GM23338 (cell line): ENCODE data around the gene CAPN14. TPM values are rescaled to one million over a fixed set of nuclear protein-coding genes. Genes with fewer than 3 reads are reported as not detected.

Source experiments
- ATAC-seq: fragments of 200-7000 bp; cut with Tn5 transposase; 3 replicates; pipeline ENCODE4 v1.9.1; 2020
- DNase-seq: peaks from one replicate; pipeline ENCODE4 v3.0.0-alpha.2; 2015; ENCODE audit warnings: low spot score
- H2AFZ ChIP-seq: fragments of 200-600 bp; sonication (generic); 2 replicates; pipeline ENCODE4 v1.8.0; 2016; ENCODE audit warnings: antibody characterized with exemption, mild to moderate bottlenecking, moderate library complexity
- H3F3A ChIP-seq: fragments of 200-600 bp; sonication (generic); replicated peaks from 2 replicates; pipeline ENCODE4 v1.8.0; 2017; ENCODE audit warnings: antibody characterized with exemption, mixed run types, low read depth
- H3K27ac ChIP-seq: fragments of 200-600 bp; sonication (generic); 2 replicates; pipeline ENCODE4 v1.6.1; 2016; ENCODE audit warnings: low read depth
- H3K27me3 ChIP-seq: fragments of 200-600 bp; sonication (generic); 2 replicates; pipeline ENCODE4 v1.8.0; 2016; ENCODE audit warnings: mild to moderate bottlenecking, mixed run types, moderate library complexity; ENCODE audit not compliant: insufficient read depth
- H3K36me3 ChIP-seq: fragments of 200-600 bp; sonication (generic); 2 replicates; pipeline ENCODE4 v1.8.0; 2016; ENCODE audit warnings: mild to moderate bottlenecking; ENCODE audit not compliant: insufficient read depth
- H3K4me1 ChIP-seq: fragments of 200-600 bp; sonication (generic); 2 replicates; pipeline ENCODE4 v1.8.0; 2016; ENCODE audit warnings: mild to moderate bottlenecking, moderate library complexity; ENCODE audit not compliant: insufficient read depth
- H3K4me2 ChIP-seq: fragments of 200-600 bp; sonication (generic); 2 replicates; pipeline ENCODE4 v1.7.1; 2017; ENCODE audit warnings: mixed run types
- H3K4me3 ChIP-seq: fragments of 200-600 bp; sonication (generic); 2 replicates; pipeline ENCODE4 v1.6.1; 2016; ENCODE audit warnings: mixed run types
- H3K79me2 ChIP-seq: fragments of 200-600 bp; sonication (generic); replicated peaks from 2 replicates; pipeline ENCODE4 v1.8.0; 2017; ENCODE audit warnings: mild to moderate bottlenecking; ENCODE audit not compliant: insufficient read depth
- H3K9me2 ChIP-seq: fragments of 200-600 bp; sonication (generic); 2 replicates; pipeline ENCODE4 v1.8.0; 2017; ENCODE audit not compliant: insufficient read depth
- H4K20me1 ChIP-seq: fragments of 200-600 bp; sonication (generic); replicated peaks from 2 replicates; pipeline ENCODE4 v1.8.0; 2017; ENCODE audit warnings: mild to moderate bottlenecking; ENCODE audit not compliant: insufficient read depth
- H3K27ac Mint-ChIP-seq: 2 replicates; pipeline ENCODE4 v1.8.0; 2020; ENCODE audit warnings: inconsistent platforms, mild to moderate bottlenecking, moderate library complexity, mixed read lengths
- H3K27me3 Mint-ChIP-seq: 3 replicates; pipeline ENCODE4 v1.8.0; 2022; ENCODE audit warnings: low read depth, mild to moderate bottlenecking, moderate library complexity, mixed read lengths, inconsistent platforms; ENCODE audit not compliant: insufficient read depth, poor library complexity
- H3K36me3 Mint-ChIP-seq: 3 replicates; pipeline ENCODE4 v1.8.0; 2021; ENCODE audit warnings: low read depth, mild to moderate bottlenecking, inconsistent platforms, moderate library complexity, mixed read lengths
- H3K4me1 Mint-ChIP-seq: 3 replicates; pipeline ENCODE4 v1.8.0; 2020; ENCODE audit warnings: mild to moderate bottlenecking, inconsistent platforms, mixed read lengths
- H3K4me3 Mint-ChIP-seq: 3 replicates; pipeline ENCODE4 v1.8.0; 2021; ENCODE audit warnings: moderate library complexity, mild to moderate bottlenecking, inconsistent platforms, mixed read lengths
- H3K9me3 Mint-ChIP-seq: 3 replicates; pipeline ENCODE4 v1.8.0; 2020; ENCODE audit warnings: moderate library complexity, mild to moderate bottlenecking, inconsistent platforms, mixed read lengths
- CREB1 ChIP-seq: fragments of 250-450 bp; sonication (Bioruptor Pico); IDR thresholded peaks from 2 replicates; pipeline ENCODE4 v1.5.0; 2020; ENCODE audit warnings: low read depth, mild to moderate bottlenecking, moderate library complexity
- EZH2phosphoT487 ChIP-seq: fragments of 200-600 bp; sonication (generic); IDR thresholded peaks from one replicate; pipeline ENCODE4 v1.8.1; 2018; ENCODE audit warnings: antibody characterized with exemption; ENCODE audit not compliant: unreplicated experiment
- JUNB ChIP-seq: IDR thresholded peaks from one replicate; pipeline ENCODE4 v1.6.1; 2016; ENCODE audit warnings: antibody characterized with exemption; ENCODE audit not compliant: unreplicated experiment
- NANOG ChIP-seq: IDR thresholded peaks from 2 replicates; pipeline ENCODE4 v1.6.1; 2016; ENCODE audit warnings: antibody characterized with exemption, borderline replicate concordance
- POLR2AphosphoS5 ChIP-seq: IDR thresholded peaks from 2 replicates; pipeline ENCODE4 v1.6.1; 2016; ENCODE audit warnings: antibody characterized with exemption, low read depth
- STAT1 ChIP-seq: IDR thresholded peaks from one replicate; pipeline ENCODE4 v1.6.1; 2016; ENCODE audit warnings: antibody characterized with exemption; ENCODE audit not compliant: unreplicated experiment
- ZNF114 ChIP-seq: fragments of 250-450 bp; sonication (Bioruptor Pico); IDR thresholded peaks from 2 replicates; pipeline ENCODE4 v1.5.0; 2020; ENCODE audit warnings: mild to moderate bottlenecking, moderate library complexity
- ZNF331 ChIP-seq: fragments of 250-450 bp; sonication (Bioruptor Pico); IDR thresholded peaks from 2 replicates; pipeline ENCODE4 v1.5.0; 2020; ENCODE audit warnings: low read depth, mild to moderate bottlenecking, moderate library complexity
- polyA plus RNA-seq: library from polyadenylated mRNA; unstranded; fragments of >200 nt; fragmentation: Nextera tagmentation; extraction: Ambion mirVana; gene quantifications from 2 replicates; pipeline ENCODE4 v1.2.1, GENCODE V29; 2016
- total RNA-seq: library from RNA; depleted of rRNA; stranded (reverse); fragments of >200 nt; shearing (Covaris generic); gene quantifications from 2 replicates; pipeline ENCODE4 v1.2.3, GENCODE V29; 2014
- TF ChIP-seq, protein P1 (sequence below), 2 experiments: fragments of 200-600 bp in 1 of 2; sonication (generic) in 1 of 2; conservative IDR thresholded peaks; 2 replicates each; pipeline versions ENCODE4 v1.5.1 to v1.6.1; 2016 to 2017; ENCODE audit warnings: antibody characterized with exemption in 2 of 2, low read depth in 2 of 2, mild to moderate bottlenecking in 2 of 2, moderate library complexity in 1 of 2
- TF ChIP-seq, protein P2 (sequence below): fragments of 250-450 bp; sonication (Bioruptor Pico); IDR thresholded peaks from 2 replicates; pipeline ENCODE4 v1.5.0; 2020; ENCODE audit warnings: mild to moderate bottlenecking, moderate library complexity
- TF ChIP-seq, protein P3 (sequence below): IDR thresholded peaks from 2 replicates; pipeline ENCODE4 v1.6.1; 2016; ENCODE audit warnings: antibody characterized with exemption

The CAPN14 gene
- total and polyA plus RNA-seq, 2 experiments from 2014 or later: 0.15 TPM; not detected in 1

DNA sequence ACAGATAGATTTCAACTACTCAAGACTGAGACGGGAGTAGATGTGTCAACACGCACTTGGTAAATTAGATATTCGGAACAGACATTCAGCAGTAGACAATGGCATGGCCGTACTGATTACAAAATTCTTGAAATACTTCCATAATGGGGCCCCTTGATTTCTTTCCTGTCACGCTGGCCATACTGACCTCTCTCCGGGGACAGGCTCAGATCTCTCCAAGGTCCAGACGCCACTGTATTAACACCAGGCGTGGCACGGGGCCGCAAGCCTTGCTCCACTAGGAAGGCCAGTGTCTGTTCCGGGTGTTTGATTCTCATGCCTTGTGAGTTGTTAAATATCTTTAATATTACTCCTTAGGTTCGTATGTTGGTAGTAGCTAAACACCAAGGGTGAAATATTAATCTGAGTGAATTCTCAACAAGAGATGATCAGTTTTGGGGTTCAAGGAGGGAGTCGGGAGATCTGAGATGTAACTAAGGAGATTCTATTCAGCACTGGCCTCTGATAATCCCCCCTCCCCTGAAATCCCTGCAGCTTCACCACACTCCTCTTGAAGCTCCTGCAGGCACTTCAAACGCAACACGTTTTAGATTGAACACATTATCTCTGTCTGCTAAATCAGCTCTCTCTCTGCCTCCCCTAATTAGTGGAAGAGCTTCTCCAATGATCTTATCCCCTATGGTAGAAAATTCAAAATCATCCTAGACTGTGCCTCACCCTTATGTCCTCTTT is 14.4 kb upstream of the CAPN14 start:
- no peak overlapping the region for H3K4me3 ChIP-seq
- H3K4me3 Mint-ChIP-seq: no peak overlapping the region
- no peak for ATAC-seq
- DNase-seq: no peak
- H2AFZ ChIP-seq: no peak overlapping the region; the same call in 1 of the 2 replicates
- H3K4me2 ChIP-seq: no peak overlapping the region
- H3K27ac ChIP-seq: no peak overlapping the region
- TF ChIP-seq EZH2phosphoT487 (no peak), POLR2AphosphoS5 (no peak), ZNF114 (CRISPR knock-in tag) (no peak), STAT1 (no peak), NANOG (no peak), JUNB (no peak), ZNF331 (CRISPR knock-in tag) (no peak)
- TF ChIP-seq, protein P1, sequence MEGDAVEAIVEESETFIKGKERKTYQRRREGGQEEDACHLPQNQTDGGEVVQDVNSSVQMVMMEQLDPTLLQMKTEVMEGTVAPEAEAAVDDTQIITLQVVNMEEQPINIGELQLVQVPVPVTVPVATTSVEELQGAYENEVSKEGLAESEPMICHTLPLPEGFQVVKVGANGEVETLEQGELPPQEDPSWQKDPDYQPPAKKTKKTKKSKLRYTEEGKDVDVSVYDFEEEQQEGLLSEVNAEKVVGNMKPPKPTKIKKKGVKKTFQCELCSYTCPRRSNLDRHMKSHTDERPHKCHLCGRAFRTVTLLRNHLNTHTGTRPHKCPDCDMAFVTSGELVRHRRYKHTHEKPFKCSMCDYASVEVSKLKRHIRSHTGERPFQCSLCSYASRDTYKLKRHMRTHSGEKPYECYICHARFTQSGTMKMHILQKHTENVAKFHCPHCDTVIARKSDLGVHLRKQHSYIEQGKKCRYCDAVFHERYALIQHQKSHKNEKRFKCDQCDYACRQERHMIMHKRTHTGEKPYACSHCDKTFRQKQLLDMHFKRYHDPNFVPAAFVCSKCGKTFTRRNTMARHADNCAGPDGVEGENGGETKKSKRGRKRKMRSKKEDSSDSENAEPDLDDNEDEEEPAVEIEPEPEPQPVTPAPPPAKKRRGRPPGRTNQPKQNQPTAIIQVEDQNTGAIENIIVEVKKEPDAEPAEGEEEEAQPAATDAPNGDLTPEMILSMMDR (conservative IDR thresholded peaks at IDR 0.05; ENCODE audit: low read depth in 2 of 2): no peak
- no peaks in the 10 kb centered on the region for H3K9me2 ChIP-seq
- no peak overlapping the region for H3K27ac Mint-ChIP-seq
- no peaks in the 10 kb centered on the region for H3K9me3 Mint-ChIP-seq
- H4K20me1 ChIP-seq: no peaks in the 10 kb centered on the region; the same call in 1 of the 2 replicates
- H3K4me1 ChIP-seq: peaks cover 16% of the 10 kb centered on the region
- no peaks in the 10 kb centered on the region for H3F3A ChIP-seq
- peaks cover 10% of the 10 kb centered on the region for H3K27me3 Mint-ChIP-seq
- H3K36me3 ChIP-seq: no peaks in the 10 kb centered on the region; the same call in 1 of the 2 replicates
- H3K4me1 Mint-ChIP-seq: peaks cover 22% of the 10 kb centered on the region
- H3K27me3 ChIP-seq: peaks cover 10% of the 10 kb centered on the region
- H3K36me3 Mint-ChIP-seq: no peaks in the 10 kb centered on the region
- no peaks in the 10 kb centered on the region for H3K79me2 ChIP-seq

DNA sequence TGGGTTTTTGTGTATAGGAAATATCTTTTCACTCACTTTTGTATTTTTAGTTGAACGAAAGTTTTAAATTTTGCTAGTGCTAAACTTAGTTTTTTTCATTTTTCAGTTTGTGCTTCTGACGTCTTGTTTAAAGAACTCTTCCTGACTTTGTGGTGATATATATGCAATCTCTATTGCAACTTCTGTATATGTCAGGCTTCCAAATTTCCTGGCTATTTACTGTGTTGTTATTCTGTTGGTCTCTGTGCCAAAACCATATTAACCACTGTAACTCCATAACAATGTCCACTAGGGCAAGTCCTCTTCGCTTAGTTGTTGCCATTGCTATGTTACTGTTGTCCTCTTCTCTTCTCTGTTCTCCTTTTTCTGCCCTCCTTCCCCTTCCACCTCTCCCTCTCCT is 13.4 kb upstream of the CAPN14 start:
- Mint-ChIP-seq H3K4me1 (peaks cover 22% of the 10 kb centered on the region), H3K9me3 (no peaks in the 10 kb centered on the region), H3K27ac (no peak overlapping the region), H3K27me3 (peaks cover 10% of the 10 kb centered on the region), H3K36me3 (no peaks in the 10 kb centered on the region), H3K4me3 (no peak overlapping the region)
- Histone ChIP-seq H3F3A (no peaks in the 10 kb centered on the region), H3K9me2 (no peaks in the 10 kb centered on the region), H4K20me1 (no peaks in the 10 kb centered on the region), H3K4me2 (no peak overlapping the region), H3K4me1 (peaks cover 16% of the 10 kb centered on the region), H3K4me3 (no peak overlapping the region), H3K79me2 (no peaks in the 10 kb centered on the region), H3K27me3 (peaks cover 10% of the 10 kb centered on the region), H3K27ac (no peak overlapping the region), H2AFZ (no peak overlapping the region), H3K36me3 (no peaks in the 10 kb centered on the region; the same call in 1 of the 2 replicates)
- ATAC-seq (no peak), DNase-seq (no peak)
- TF ChIP-seq STAT1: no peak
- TF ChIP-seq, protein P2, sequence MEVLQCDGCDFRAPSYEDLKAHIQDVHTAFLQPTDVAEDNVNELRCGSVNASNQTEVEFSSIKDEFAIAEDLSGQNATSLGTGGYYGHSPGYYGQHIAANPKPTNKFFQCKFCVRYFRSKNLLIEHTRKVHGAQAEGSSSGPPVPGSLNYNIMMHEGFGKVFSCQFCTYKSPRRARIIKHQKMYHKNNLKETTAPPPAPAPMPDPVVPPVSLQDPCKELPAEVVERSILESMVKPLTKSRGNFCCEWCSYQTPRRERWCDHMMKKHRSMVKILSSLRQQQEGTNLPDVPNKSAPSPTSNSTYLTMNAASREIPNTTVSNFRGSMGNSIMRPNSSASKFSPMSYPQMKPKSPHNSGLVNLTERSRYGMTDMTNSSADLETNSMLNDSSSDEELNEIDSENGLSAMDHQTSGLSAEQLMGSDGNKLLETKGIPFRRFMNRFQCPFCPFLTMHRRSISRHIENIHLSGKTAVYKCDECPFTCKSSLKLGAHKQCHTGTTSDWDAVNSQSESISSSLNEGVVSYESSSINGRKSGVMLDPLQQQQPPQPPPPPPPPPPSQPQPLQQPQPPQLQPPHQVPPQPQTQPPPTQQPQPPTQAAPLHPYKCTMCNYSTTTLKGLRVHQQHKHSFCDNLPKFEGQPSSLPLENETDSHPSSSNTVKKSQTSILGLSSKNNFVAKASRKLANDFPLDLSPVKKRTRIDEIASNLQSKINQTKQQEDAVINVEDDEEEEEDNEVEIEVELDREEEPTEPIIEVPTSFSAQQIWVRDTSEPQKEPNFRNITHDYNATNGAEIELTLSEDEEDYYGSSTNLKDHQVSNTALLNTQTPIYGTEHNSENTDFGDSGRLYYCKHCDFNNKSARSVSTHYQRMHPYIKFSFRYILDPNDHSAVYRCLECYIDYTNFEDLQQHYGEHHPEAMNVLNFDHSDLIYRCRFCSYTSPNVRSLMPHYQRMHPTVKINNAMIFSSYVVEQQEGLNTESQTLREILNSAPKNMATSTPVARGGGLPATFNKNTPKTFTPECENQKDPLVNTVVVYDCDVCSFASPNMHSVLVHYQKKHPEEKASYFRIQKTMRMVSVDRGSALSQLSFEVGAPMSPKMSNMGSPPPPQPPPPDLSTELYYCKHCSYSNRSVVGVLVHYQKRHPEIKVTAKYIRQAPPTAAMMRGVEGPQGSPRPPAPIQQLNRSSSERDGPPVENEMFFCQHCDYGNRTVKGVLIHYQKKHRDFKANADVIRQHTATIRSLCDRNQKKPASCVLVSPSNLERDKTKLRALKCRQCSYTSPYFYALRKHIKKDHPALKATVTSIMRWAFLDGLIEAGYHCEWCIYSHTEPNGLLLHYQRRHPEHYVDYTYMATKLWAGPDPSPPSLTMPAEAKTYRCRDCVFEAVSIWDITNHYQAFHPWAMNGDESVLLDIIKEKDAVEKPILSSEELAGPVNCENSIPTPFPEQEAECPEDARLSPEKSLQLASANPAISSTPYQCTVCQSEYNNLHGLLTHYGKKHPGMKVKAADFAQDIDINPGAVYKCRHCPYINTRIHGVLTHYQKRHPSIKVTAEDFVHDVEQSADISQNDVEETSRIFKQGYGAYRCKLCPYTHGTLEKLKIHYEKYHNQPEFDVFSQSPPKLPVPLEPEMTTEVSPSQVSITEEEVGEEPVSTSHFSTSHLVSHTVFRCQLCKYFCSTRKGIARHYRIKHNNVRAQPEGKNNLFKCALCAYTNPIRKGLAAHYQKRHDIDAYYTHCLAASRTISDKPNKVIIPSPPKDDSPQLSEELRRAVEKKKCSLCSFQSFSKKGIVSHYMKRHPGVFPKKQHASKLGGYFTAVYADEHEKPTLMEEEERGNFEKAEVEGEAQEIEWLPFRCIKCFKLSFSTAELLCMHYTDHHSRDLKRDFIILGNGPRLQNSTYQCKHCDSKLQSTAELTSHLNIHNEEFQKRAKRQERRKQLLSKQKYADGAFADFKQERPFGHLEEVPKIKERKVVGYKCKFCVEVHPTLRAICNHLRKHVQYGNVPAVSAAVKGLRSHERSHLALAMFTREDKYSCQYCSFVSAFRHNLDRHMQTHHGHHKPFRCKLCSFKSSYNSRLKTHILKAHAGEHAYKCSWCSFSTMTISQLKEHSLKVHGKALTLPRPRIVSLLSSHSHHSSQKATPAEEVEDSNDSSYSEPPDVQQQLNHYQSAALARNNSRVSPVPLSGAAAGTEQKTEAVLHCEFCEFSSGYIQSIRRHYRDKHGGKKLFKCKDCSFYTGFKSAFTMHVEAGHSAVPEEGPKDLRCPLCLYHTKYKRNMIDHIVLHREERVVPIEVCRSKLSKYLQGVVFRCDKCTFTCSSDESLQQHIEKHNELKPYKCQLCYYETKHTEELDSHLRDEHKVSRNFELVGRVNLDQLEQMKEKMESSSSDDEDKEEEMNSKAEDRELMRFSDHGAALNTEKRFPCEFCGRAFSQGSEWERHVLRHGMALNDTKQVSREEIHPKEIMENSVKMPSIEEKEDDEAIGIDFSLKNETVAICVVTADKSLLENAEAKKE (CRISPR knock-in tag): no peak
- TF ChIP-seq CREB1: no peak
- TF ChIP-seq, protein P3, sequence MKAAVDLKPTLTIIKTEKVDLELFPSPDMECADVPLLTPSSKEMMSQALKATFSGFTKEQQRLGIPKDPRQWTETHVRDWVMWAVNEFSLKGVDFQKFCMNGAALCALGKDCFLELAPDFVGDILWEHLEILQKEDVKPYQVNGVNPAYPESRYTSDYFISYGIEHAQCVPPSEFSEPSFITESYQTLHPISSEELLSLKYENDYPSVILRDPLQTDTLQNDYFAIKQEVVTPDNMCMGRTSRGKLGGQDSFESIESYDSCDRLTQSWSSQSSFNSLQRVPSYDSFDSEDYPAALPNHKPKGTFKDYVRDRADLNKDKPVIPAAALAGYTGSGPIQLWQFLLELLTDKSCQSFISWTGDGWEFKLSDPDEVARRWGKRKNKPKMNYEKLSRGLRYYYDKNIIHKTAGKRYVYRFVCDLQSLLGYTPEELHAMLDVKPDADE: no peak
